ENCODE results near the gene ANKRD55.

Gene ANKRD55

DNA sequence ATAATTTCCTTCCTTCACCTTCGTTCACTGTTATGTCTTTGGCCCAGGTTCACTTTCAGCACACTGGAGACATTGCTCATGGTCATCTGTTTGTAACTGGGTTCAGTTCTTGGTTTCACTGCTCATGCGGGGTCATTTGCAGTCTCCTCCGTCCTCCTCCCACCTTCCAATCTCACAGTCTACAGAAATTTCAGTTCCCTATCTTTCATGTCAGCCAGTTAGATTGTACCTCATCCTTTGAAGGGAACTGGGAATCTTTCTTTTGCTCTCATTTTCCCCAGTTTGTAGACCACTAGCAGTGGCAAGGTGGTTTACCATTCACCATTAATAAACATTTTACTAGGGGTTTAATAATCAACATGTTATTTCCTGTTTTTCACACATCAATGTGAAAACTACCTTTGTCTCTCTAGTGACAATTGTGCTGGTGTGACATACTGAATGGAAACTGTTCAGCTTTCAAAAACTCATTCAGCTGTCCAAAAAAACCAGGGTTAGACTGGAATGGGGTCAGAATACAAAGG lies 137.5 kb downstream of the ANKRD55 start:
- Histone ChIP-seq H3K27ac (no peak overlapping the region), H3K4me3 (ENCODE audit: low read depth, low read length) (no peak overlapping the region), H3K36me3 (no peaks in the 10 kb centered on the region), H3K27me3 (ENCODE audit: insufficient read depth, low read depth, severe bottlenecking) (no peaks in the 10 kb centered on the region), H3K9me3 (ENCODE audit: severe bottlenecking) (no peaks in the 10 kb centered on the region)
- TF ChIP-seq, protein P1, sequence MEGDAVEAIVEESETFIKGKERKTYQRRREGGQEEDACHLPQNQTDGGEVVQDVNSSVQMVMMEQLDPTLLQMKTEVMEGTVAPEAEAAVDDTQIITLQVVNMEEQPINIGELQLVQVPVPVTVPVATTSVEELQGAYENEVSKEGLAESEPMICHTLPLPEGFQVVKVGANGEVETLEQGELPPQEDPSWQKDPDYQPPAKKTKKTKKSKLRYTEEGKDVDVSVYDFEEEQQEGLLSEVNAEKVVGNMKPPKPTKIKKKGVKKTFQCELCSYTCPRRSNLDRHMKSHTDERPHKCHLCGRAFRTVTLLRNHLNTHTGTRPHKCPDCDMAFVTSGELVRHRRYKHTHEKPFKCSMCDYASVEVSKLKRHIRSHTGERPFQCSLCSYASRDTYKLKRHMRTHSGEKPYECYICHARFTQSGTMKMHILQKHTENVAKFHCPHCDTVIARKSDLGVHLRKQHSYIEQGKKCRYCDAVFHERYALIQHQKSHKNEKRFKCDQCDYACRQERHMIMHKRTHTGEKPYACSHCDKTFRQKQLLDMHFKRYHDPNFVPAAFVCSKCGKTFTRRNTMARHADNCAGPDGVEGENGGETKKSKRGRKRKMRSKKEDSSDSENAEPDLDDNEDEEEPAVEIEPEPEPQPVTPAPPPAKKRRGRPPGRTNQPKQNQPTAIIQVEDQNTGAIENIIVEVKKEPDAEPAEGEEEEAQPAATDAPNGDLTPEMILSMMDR (IDR thresholded peaks at IDR 0.05; ENCODE audit: low read depth, low read length) = no peak
- no peak for DNase-seq

DNA sequence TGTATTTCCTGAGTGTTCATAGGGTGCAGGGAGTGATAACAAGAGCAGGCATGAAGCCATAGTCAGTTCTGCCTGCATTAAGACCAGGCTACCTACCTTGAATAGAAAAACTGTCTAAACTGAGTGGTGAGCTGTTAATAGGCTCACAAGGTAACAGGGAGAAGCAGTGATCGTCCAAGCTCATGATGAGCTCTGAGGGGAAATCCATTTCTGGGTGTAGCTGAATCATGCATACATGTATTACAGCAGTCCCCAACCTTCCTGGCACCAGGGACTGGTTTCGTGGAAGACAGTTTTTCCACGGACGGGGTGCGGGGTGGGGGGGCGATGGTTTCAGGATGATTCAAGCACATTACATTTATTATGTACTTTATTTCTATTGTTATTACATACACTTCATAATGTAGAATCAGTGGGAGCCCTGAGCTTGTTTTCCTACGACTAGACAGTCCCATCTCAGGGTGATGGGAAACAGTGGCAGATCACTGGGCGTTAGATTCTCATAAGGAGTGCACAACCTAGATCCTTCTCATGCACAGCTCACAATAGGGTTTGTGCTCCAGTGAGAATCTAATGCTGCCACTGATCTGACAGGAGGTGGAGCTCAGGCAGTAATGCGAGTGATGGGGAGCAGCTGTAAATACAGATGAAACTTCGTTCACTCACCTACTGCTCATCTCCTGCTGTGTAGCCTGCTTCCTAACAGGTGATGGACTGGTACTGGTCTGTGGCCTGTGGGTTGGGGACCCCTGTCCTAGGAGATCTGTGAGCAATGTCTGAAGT lies 138.4 kb downstream of the ANKRD55 start:
- no peaks in the 10 kb centered on the region for H3K27me3 ChIP-seq (ENCODE audit: insufficient read depth, low read depth, severe bottlenecking)
- no peaks in the 10 kb centered on the region for H3K9me3 ChIP-seq (ENCODE audit: severe bottlenecking)
- no peaks in the 10 kb centered on the region for H3K36me3 ChIP-seq
- H3K4me3 ChIP-seq (ENCODE audit: low read depth, low read length) = no peak overlapping the region
- TF ChIP-seq, protein P1 (IDR thresholded peaks at IDR 0.05; ENCODE audit: low read depth, low read length) = no peak
- DNase-seq = no peak
- no peak overlapping the region for H3K27ac ChIP-seq

DNA sequence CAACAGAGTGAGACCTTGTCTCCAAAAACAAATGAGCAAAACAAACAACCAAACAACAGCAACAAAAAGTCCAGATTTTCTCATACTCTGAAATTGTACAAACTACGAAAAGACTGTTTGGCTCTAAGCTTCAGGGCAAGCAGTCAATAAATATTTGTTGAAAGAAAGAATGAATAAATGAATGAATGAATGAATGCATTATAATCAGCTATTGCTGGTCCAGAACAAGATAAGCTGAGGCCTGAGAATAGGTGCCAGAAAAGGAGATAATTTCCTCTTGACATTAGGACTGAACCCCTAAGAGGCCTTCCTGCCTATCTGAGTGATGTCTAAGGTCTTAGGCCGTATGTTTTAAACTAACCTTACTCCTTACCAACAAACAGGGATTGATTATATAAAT lies 139.2 kb downstream of the ANKRD55 start:
- H3K4me3 ChIP-seq (ENCODE audit: low read depth, low read length) = no peak overlapping the region
- H3K27ac ChIP-seq = no peak overlapping the region

DNA sequence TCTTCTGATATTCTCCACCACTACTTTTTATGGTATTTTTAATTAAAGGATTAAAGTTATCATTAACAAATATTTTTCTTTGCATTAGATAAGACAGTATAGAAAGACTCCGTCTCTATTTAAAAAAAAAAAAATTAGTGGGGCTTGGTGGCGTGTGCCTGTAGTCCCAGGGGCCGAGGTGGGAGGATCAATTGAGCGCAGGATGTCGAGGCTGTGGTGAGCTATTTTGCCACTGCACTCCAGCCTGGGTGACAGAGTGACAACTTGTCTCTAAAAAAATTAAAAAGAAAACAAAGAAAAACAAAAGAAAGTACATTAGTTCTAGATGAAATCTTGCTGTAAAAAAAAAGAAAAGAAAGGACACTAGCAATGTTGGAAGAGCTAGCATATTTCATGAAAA lies 141.0 kb downstream of the ANKRD55 start:
- Histone ChIP-seq H3K27me3 (ENCODE audit: insufficient read depth, low read depth, severe bottlenecking) (no peaks in the 10 kb centered on the region), H3K9me3 (ENCODE audit: severe bottlenecking) (no peaks in the 10 kb centered on the region), H3K27ac (no peak overlapping the region), H3K36me3 (no peaks in the 10 kb centered on the region), H3K4me3 (ENCODE audit: low read depth, low read length) (no peak overlapping the region)
- no peak for DNase-seq
- TF ChIP-seq, protein P1 (IDR thresholded peaks at IDR 0.05; ENCODE audit: low read depth, low read length) = no peak

More for the DNA sequence above, 139.2 kb downstream of the ANKRD55 start:
- no peaks in the 10 kb centered on the region for H3K9me3 ChIP-seq (ENCODE audit: severe bottlenecking)
- H3K36me3 ChIP-seq = no peaks in the 10 kb centered on the region
- TF ChIP-seq, protein P1 (IDR thresholded peaks at IDR 0.05; ENCODE audit: low read depth, low read length) = no peak
- no peak for DNase-seq
- no peaks in the 10 kb centered on the region for H3K27me3 ChIP-seq (ENCODE audit: insufficient read depth, low read depth, severe bottlenecking)

DNA sequence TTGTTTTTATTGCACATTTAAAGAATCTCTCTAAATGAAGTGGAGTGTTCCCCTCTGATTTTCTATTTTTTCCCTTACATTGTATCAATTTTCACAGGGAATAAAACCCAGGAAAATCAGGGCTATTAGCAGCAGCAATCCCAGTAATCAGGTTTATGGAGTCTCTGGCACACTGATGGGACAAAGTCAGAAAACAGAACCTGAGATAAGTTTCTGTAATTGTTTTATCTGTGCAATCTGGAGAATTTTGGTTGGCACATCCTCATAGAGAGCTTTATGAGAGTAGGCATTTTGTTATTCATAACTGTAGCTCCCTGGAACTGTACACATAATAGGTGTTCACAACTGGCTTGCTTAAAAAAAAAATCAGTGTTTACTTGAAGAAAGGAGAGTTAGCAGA lies 141.5 kb downstream of the ANKRD55 start:
- Histone ChIP-seq H3K27me3 (ENCODE audit: insufficient read depth, low read depth, severe bottlenecking) (no peaks in the 10 kb centered on the region), H3K4me3 (ENCODE audit: low read depth, low read length) (no peak overlapping the region), H3K9me3 (ENCODE audit: severe bottlenecking) (no peaks in the 10 kb centered on the region), H3K27ac (no peak overlapping the region), H3K36me3 (no peaks in the 10 kb centered on the region)
- no peak for DNase-seq
- TF ChIP-seq, protein P1 (IDR thresholded peaks at IDR 0.05; ENCODE audit: low read depth, low read length) = no peak

All from WERI-Rb-1 (cell line).